ENCODE measurements around the gene LDHAL6A. TPM values are rescaled to one million over a fixed set of nuclear protein-coding genes. Genes with fewer than 3 reads are reported as not detected.

The LDHAL6A gene
- total RNA-seq, 4 donors from 2014 or later: not detected

DNA sequence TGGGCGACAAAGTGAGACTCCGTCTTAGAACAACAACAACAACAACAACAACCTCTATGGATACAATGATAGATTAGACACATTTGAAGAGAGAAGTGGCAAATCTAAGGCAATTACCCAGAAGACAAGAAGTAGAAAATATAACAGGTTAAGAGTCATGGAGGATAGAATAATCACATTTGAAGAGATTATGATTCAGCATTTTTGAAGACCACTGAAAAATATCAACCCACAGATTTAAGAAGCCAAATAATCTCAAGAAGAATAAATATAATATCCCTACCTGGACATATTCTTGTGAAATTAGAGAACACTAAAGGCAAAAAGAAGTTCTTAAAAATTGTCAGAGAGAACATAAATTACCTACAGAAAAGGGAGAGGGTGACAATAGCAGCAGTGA lies 35.6 kb upstream of the LDHAL6A start:
- TF ChIP-seq POLR2AphosphoS5 (IDR thresholded peaks at IDR 0.05) (no peak), POLR2A (IDR thresholded peaks at IDR 0.05; ENCODE audit: low read depth) (no peak)
- TF ChIP-seq, protein P1, sequence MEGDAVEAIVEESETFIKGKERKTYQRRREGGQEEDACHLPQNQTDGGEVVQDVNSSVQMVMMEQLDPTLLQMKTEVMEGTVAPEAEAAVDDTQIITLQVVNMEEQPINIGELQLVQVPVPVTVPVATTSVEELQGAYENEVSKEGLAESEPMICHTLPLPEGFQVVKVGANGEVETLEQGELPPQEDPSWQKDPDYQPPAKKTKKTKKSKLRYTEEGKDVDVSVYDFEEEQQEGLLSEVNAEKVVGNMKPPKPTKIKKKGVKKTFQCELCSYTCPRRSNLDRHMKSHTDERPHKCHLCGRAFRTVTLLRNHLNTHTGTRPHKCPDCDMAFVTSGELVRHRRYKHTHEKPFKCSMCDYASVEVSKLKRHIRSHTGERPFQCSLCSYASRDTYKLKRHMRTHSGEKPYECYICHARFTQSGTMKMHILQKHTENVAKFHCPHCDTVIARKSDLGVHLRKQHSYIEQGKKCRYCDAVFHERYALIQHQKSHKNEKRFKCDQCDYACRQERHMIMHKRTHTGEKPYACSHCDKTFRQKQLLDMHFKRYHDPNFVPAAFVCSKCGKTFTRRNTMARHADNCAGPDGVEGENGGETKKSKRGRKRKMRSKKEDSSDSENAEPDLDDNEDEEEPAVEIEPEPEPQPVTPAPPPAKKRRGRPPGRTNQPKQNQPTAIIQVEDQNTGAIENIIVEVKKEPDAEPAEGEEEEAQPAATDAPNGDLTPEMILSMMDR (IDR thresholded peaks at IDR 0.05): no peak
- no peaks in the 10 kb centered on the region for H3K9me3 ChIP-seq
- H3K4me1 ChIP-seq: no peaks in the 10 kb centered on the region
- intact Hi-C loops (cut with DNase I): no loop called here
- no peak overlapping the region for H3K27ac ChIP-seq (replicated peaks in 1 of 4)
- 100% methylated on average over 2 of the region's 2 CpGs for WGBS
- DNase-seq (ENCODE audit: extremely low spot score): no peak
- H3K4me3 ChIP-seq: no peak overlapping the region
- no peaks in the 10 kb centered on the region for H3K27me3 ChIP-seq
- H3K36me3 ChIP-seq: no peaks in the 10 kb centered on the region

DNA sequence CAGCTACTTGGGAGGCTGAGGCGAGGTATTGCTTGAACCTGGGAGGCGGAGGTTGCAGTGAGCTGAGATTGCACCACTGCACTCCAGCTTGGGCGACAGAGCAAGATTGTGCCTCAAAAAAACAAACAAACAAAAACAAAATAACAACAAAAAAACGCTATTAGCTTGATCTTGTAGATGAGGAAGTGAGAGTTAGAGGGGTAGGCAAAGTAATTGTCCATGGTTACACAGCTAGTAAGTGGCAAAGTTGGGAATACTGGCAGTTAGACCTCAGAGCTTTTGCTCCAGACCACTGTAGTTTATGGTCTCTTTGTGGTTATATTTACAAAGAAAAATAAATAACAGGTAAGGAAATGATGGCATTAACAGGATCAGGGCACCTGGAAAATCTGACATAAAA lies 28.4 kb upstream of the LDHAL6A start:
- Histone ChIP-seq H3K36me3 (no peaks in the 10 kb centered on the region), H3K4me1 (no peaks in the 10 kb centered on the region), H3K4me3 (no peak overlapping the region), H3K9me3 (no peaks in the 10 kb centered on the region), H3K27ac (replicated peaks in 1 of 4) (no peak overlapping the region), H3K27me3 (no peaks in the 10 kb centered on the region)
- intact Hi-C loops (cut with DNase I): no loop called here
- WGBS: 79% methylated on average over 4 of the region's 4 CpGs
- no peak for TF ChIP-seq POLR2A (IDR thresholded peaks at IDR 0.05; ENCODE audit: low read depth)
- no peak for TF ChIP-seq POLR2AphosphoS5 (IDR thresholded peaks at IDR 0.05)
- no peak for TF ChIP-seq EP300 (IDR thresholded peaks at IDR 0.05)
- TF ChIP-seq, protein P1 (IDR thresholded peaks at IDR 0.05): no peak
- no peak for DNase-seq (ENCODE audit: extremely low spot score)

DNA sequence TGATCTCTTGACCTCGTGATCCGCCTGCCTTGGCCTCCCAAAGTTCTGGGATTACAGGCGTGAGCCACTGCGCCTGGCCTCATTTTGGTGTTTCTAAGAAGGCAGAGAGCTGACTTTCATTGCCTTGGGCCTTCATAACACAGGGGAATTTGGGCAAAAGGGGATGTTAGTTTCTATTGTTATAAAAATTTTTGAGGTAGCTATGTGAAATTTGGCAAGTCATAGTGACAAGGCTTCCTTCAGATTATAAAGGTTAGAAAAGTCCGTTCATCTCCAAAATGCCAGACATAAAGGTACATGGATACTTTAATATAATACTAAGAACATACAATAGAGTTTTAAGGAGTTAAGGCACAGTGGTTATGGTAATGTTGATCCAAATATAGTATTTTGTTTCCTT lies 26.3 kb upstream of the LDHAL6A start:
- intact Hi-C loops (cut with DNase I): no loop called here
- WGBS: 93% methylated on average over 5 of the region's 5 CpGs
- Histone ChIP-seq H3K36me3 (no peaks in the 10 kb centered on the region), H3K9me3 (no peaks in the 10 kb centered on the region), H3K27ac (replicated peaks in 1 of 4) (no peak overlapping the region), H3K4me1 (no peaks in the 10 kb centered on the region), H3K4me3 (no peak overlapping the region), H3K27me3 (no peaks in the 10 kb centered on the region)
- TF ChIP-seq, protein P1 (IDR thresholded peaks at IDR 0.05): no peak
- TF ChIP-seq POLR2AphosphoS5 (IDR thresholded peaks at IDR 0.05) (no peak), POLR2A (IDR thresholded peaks at IDR 0.05; ENCODE audit: low read depth) (no peak), EP300 (IDR thresholded peaks at IDR 0.05) (no peak)
- no peak for DNase-seq (ENCODE audit: extremely low spot score)

DNA sequence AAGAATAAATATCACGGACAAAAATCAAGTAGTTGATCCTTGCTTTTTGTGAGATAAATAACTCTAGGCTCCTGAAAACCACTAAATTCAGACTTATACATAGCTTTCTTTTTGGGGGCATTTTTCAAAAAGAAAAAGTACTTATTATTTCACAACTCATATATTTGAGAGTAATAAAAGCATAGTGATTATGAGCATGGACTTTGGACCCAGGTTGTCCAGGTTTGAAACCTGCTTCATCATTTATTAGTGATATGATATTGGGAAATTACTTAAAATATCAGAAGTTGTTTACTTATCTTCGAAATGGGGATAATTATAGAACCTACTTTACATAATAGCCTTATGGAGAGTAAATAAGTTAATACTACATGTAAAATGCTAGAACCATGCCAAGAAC lies 17.0 kb upstream of the LDHAL6A start:
- no peak for DNase-seq (ENCODE audit: extremely low spot score)
- H3K27me3 ChIP-seq: no peaks in the 10 kb centered on the region
- H3K9me3 ChIP-seq: no peaks in the 10 kb centered on the region
- no peaks in the 10 kb centered on the region for H3K36me3 ChIP-seq
- TF ChIP-seq POLR2A (IDR thresholded peaks at IDR 0.05; ENCODE audit: low read depth) (no peak), POLR2AphosphoS5 (IDR thresholded peaks at IDR 0.05) (no peak), EP300 (IDR thresholded peaks at IDR 0.05) (no peak)
- TF ChIP-seq, protein P1 (IDR thresholded peaks at IDR 0.05): no peak
- 69% methylated on average over 2 of the region's 2 CpGs for WGBS
- no peak overlapping the region for H3K27ac ChIP-seq (replicated peaks in 1 of 4)
- H3K4me1 ChIP-seq: no peaks in the 10 kb centered on the region
- intact Hi-C loops (cut with DNase I): no loop called here
- H3K4me3 ChIP-seq: no peak overlapping the region

DNA sequence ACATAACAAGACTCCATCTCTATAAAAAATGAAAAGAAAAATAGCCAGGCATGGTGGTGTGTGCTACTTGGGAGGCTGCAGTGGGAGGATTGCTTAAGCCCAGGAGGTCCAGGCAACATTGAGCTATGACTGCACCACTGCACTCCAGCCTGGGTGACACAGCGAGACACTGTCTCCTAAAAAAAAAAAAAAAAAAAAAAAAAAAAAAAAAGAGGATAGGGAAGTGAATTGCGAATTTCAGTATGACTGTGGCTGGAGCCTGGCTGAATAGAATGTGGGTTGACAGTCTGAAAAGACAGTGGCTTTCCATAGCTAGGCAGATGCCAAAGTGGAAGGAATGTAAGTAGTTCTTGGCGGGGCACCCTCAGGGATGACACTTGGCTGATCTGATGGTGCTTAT lies 6.4 kb upstream of the LDHAL6A start:
- intact Hi-C loops (cut with DNase I): no loop called here
- DNase-seq (ENCODE audit: extremely low spot score): no peak
- H3K9me3 ChIP-seq: no peaks in the 10 kb centered on the region

More for the DNA sequence above, 6.4 kb upstream of the LDHAL6A start:
- TF ChIP-seq POLR2AphosphoS5 (IDR thresholded peaks at IDR 0.05): no peak
- TF ChIP-seq, protein P1 (IDR thresholded peaks at IDR 0.05): no peak
- no peak for TF ChIP-seq EP300 (IDR thresholded peaks at IDR 0.05)
- no peak for TF ChIP-seq POLR2A (IDR thresholded peaks at IDR 0.05; ENCODE audit: low read depth)
- no peaks in the 10 kb centered on the region for H3K36me3 ChIP-seq
- H3K27ac ChIP-seq (replicated peaks in 1 of 4): no peak overlapping the region
- 91% methylated on average over 3 of the region's 3 CpGs for WGBS
- no peaks in the 10 kb centered on the region for H3K27me3 ChIP-seq
- no peak overlapping the region for H3K4me3 ChIP-seq
- no peaks in the 10 kb centered on the region for H3K4me1 ChIP-seq

All from esophagus muscularis mucosa (tissue), 4 donors.